Measurements from ENCODE around the gene TATDN3.
"Not testable (repeated sequence)": the region's sequence is repeated elsewhere in the genome, so short reads cannot be mapped to it uniquely, and the experiment has no call there.

TATDN3 gene

GRCh38 chr1:212833211-212834207 is 41.8 kb downstream of the TATDN3 start:
- not testable (repeated sequence) for DNase-seq

GRCh38 chr1:212838145-212838544 is 46.5 kb downstream of the TATDN3 start:
- no peak for DNase-seq

GRCh38 chr1:212844521-212844920 is 52.8 kb downstream of the TATDN3 start:
- DNase-seq, result not testable (repeated sequence)

GRCh38 chr1:212847549-212847948 is 55.9 kb downstream of the TATDN3 start, which contains the start of gene SPATA45:
TSS of gene SPATA45 (minus strand) at chr1:212847649. CDS start at chr1:212836149, 11,500 bp downstream.
- DNase-seq, result no peak

GRCh38 chr1:212852105-212852688 is 60.5 kb downstream of the TATDN3 start:
- no peak for DNase-seq

- DNase-seq, result no peak
Observed at GRCh38 chr1:212853658-212854057, 62.0 kb downstream of the TATDN3 start.

GRCh38 chr1:212856755-212857154 is 65.1 kb downstream of the TATDN3 start:
- DNase-seq, result no peak

GRCh38 chr1:212857992-212858460 is 66.3 kb downstream of the TATDN3 start, which contains the start of gene FLVCR1:
TSS of gene FLVCR1 (plus strand) at chr1:212858275. CDS start at chr1:212858453, 178 bp downstream.
- peak; percentile 95 to 99 for DNase-seq

GRCh38 chr1:212858461-212859265 is 67.0 kb downstream of the TATDN3 start:
- no peak for DNase-seq

GRCh38 chr1:212860713-212861581 is 69.3 kb downstream of the TATDN3 start:
- DNase-seq, result no peak

GRCh38 chr1:212862111-212862690 is 70.5 kb downstream of the TATDN3 start:
- DNase-seq, result no peak

GRCh38 chr1:212863345-212863744 is 71.7 kb downstream of the TATDN3 start:
- DNase-seq, result not testable (repeated sequence)

- DNase-seq, result no peak
Observed at GRCh38 chr1:212864201-212864600, 72.5 kb downstream of the TATDN3 start.
